CD14-positive monocyte (primary cell): ENCODE measurements around the gene PSMA7. TPM values are rescaled to one million over a fixed set of nuclear protein-coding genes. Genes with fewer than 3 reads are reported as not detected.

ENCODE experiments used
- DNase-seq, 3 donors: peaks; one replicate each; pipeline ENCODE4 v3.0.0-alpha.2; 2011 to 2022
- H2AFZ ChIP-seq: 2 replicates; pipeline ENCODE4 v1.6.0; 2012; ENCODE audit warnings: mild to moderate bottlenecking, low read depth, low read length, inconsistent platforms; ENCODE audit not compliant: insufficient read depth, poor library complexity, severe bottlenecking
- H3K27ac ChIP-seq, 2 donors: 1 replicate in 1 of 2; 2 replicates in 1 of 2; pipeline ENCODE4 v1.5.1; 2012 to 2013; ENCODE audit warnings: low read length in 2 of 2, control low read depth in 1 of 2, inconsistent platforms in 1 of 2, low read depth in 1 of 2, mild to moderate bottlenecking in 1 of 2
- H3K27me3 ChIP-seq, 2 donors: one replicate each; pipeline versions ENCODE4 v1.6.0 to v1.6.1; 2011 to 2013; ENCODE audit warnings: low read length in 2 of 2; ENCODE audit not compliant: control insufficient read depth in 2 of 2, insufficient read depth in 2 of 2
- H3K36me3 ChIP-seq, 2 donors: replicated peaks in 1 of 2; 1 replicate in 1 of 2; 2 replicates in 1 of 2; pipeline versions ENCODE4 v1.5.1 to v1.6.1; 2012 to 2013; ENCODE audit warnings: low read length in 2 of 2, control low read depth in 1 of 2, inconsistent platforms in 1 of 2, mild to moderate bottlenecking in 1 of 2; ENCODE audit not compliant: insufficient read depth in 2 of 2, control insufficient read depth in 1 of 2
- H3K4me1 ChIP-seq, 2 donors: 1 replicate in 1 of 2; 2 replicates in 1 of 2; pipeline versions ENCODE4 v1.5.1 to v1.6.1; 2012 to 2013; ENCODE audit warnings: low read length in 2 of 2, control low read depth in 1 of 2, inconsistent platforms in 1 of 2, mild to moderate bottlenecking in 1 of 2, moderate library complexity in 1 of 2; ENCODE audit not compliant: insufficient read depth in 2 of 2, control insufficient read depth in 1 of 2
- H3K4me2 ChIP-seq: replicated peaks from 2 replicates; pipeline ENCODE3; 2012; ENCODE audit warnings: low read length, moderate library complexity, mild to moderate bottlenecking; ENCODE audit not compliant: poor library complexity, severe bottlenecking; ENCODE audit errors: extremely low read depth
- H3K4me3 ChIP-seq, 3 experiments: fragments of 200-600 bp in 1 of 3; sonication (generic) in 1 of 3; replicated peaks in 1 of 3; 1 replicate in 2 of 3; 2 replicates in 1 of 3; pipeline ENCODE4 v1.5.1; 2011 to 2013; ENCODE audit warnings: low read length in 3 of 3, mild to moderate bottlenecking in 3 of 3, control low read depth in 2 of 3, low read depth in 2 of 3, inconsistent platforms in 1 of 3, moderate library complexity in 1 of 3
- H3K79me2 ChIP-seq: 2 replicates; pipeline ENCODE4 v1.6.0; 2012; ENCODE audit warnings: mild to moderate bottlenecking, control low read depth, inconsistent platforms, low read length, moderate library complexity; ENCODE audit not compliant: insufficient read depth
- H3K9ac ChIP-seq: 2 replicates; pipeline ENCODE4 v1.6.0; 2017; ENCODE audit warnings: low read length, mild to moderate bottlenecking; ENCODE audit not compliant: insufficient read depth, poor library complexity, severe bottlenecking
- H3K9me3 ChIP-seq, 2 donors: replicated peaks in 1 of 2; 1 replicate in 1 of 2; 2 replicates in 1 of 2; pipeline versions ENCODE4 v1.5.1 to v1.6.1; 2012 to 2013; ENCODE audit warnings: low read length in 2 of 2, control low read depth in 1 of 2; ENCODE audit not compliant: control insufficient read depth in 1 of 2, insufficient read depth in 1 of 2
- H4K20me1 ChIP-seq: 2 replicates; pipeline ENCODE4 v1.6.0; 2012; ENCODE audit warnings: mild to moderate bottlenecking, low read length, control low read depth, moderate library complexity; ENCODE audit not compliant: insufficient read depth
- H3K27ac Mint-ChIP-seq, 7 donors: one replicate each; pipeline ENCODE4 v1.8.0; 2020; ENCODE audit warnings: mild to moderate bottlenecking in 7 of 7, mixed read lengths in 7 of 7, moderate library complexity in 6 of 7, inconsistent platforms in 2 of 7
- H3K27me3 Mint-ChIP-seq, 3 donors: one replicate each; pipeline ENCODE4 v1.8.0; 2021 to 2022; ENCODE audit warnings: low read depth in 3 of 3, mild to moderate bottlenecking in 3 of 3, mixed read lengths in 3 of 3, moderate library complexity in 3 of 3, inconsistent platforms in 1 of 3
- H3K36me3 Mint-ChIP-seq, 2 donors: one replicate each; pipeline ENCODE4 v1.8.0; 2020; ENCODE audit warnings: mixed read lengths in 2 of 2, inconsistent platforms in 1 of 2, mild to moderate bottlenecking in 1 of 2
- H3K4me1 Mint-ChIP-seq: one replicate; pipeline ENCODE4 v1.8.0; 2020; ENCODE audit warnings: mild to moderate bottlenecking, mixed read lengths
- H3K4me3 Mint-ChIP-seq, 2 donors: one replicate each; pipeline ENCODE4 v1.8.0; 2020; ENCODE audit warnings: mild to moderate bottlenecking in 2 of 2, mixed read lengths in 2 of 2, moderate library complexity in 1 of 2
- H3K9me3 Mint-ChIP-seq, 7 donors: one replicate each; pipeline ENCODE4 v1.8.0; 2020 to 2022; ENCODE audit warnings: mixed read lengths in 7 of 7, mild to moderate bottlenecking in 6 of 7, moderate library complexity in 6 of 7, inconsistent platforms in 2 of 7
- CTCF ChIP-seq: fragments of 200-600 bp; IDR thresholded peaks from one replicate; pipeline ENCODE4 v1.8.0; 2022; ENCODE audit warnings: antibody characterized with exemption, mild to moderate bottlenecking
- WGBS: methylation state at CpG from one replicate; pipeline ENCODE4 v1.1.5; 2013; ENCODE audit warnings: missing lambda C conversion rate; ENCODE audit not compliant: insufficient coverage; 5-methylcytosine and 5-hydroxymethylcytosine counted together
- intact Hi-C, 2 donors: fragments of 100-400 bp; cut with micrococcal nuclease; formaldehyde crosslinking; loops; one replicate each; pipeline versions ENCODE4 v1.15.0 to v1.15.1; 2023
- polyA plus RNA-seq, 3 donors: library from polyadenylated mRNA; depleted of rRNA in 1 of 3; unstranded in 2 of 3; stranded (reverse) in 1 of 3; fragments of 300-500 nt in 2 of 3; fragments of >200 nt in 1 of 3; fragmentation: Illumina TruSeq in 2 of 3; gene quantifications; 1 replicate in 2 of 3; 2 replicates in 1 of 3; pipeline ENCODE4 v1.2.3, GENCODE V29; 2012 to 2021

The PSMA7 gene
- polyA plus RNA-seq, 3 donors, result 402 to 668 (median 527) TPM

DNA sequence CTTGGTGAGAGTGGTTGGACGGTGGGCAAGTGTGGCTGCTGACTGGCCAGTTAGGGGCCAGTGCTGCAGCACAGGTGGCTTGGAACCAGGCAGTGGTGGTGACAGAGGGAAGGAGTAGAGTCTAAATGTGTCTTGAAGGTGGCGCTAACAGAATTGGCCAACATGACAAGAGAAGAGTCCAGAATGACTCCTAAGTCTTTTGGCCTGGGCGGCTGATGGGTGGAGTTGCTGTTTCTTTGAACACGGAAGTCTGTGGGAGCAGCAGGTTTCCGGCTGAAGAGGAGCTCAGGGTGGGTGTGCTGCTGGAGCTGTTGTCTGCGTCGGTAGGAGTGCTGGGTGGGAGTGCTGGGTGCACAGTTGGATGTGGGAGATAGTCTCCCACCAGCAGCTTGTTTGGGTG lies 10.8 kb downstream of the PSMA7 start:
- H3K27me3 ChIP-seq, result no peaks in the 10 kb centered on the region
- H3K79me2 ChIP-seq, result peaks cover 33% of the 10 kb centered on the region
- no peaks in the 10 kb centered on the region for H3K9me3 ChIP-seq
- peaks cover 88% of the 10 kb centered on the region for H4K20me1 ChIP-seq
- peak overlapping the region; percentile 62 for H3K4me2 ChIP-seq
- Mint-ChIP-seq H3K4me1 (peaks cover 61% of the 10 kb centered on the region), H3K9me3 (no peaks in the 10 kb centered on the region), H3K4me3 (peak overlapping the region; percentile 63 to 83), H3K27ac (peak overlapping the region; percentile 78 to 96 (median 93)), H3K36me3 (peaks cover 84 to 97% of the 10 kb centered on the region in 2 donors), H3K27me3 (no peaks in the 10 kb centered on the region)
- peak overlapping the region; percentile 79 to 80 for H3K27ac ChIP-seq
- peak overlapping the region; percentile 58 for H3K9ac ChIP-seq
- H2AFZ ChIP-seq, result no peak overlapping the region
- peak in 2 of 3 donors; percentile 23 to 37 for DNase-seq
- H3K36me3 ChIP-seq, result peaks cover 91 to 94% of the 10 kb centered on the region in 2 donors
- 76% methylated on average over 7 of the region's 7 CpGs for WGBS
- H3K4me1 ChIP-seq, result peaks cover 40 to 48% of the 10 kb centered on the region in 2 donors
- intact Hi-C loops, result no loop called here
- H3K4me3 ChIP-seq, result peak overlapping the region in 1 of 3 experiments; percentile 56
- TF ChIP-seq CTCF, result no peak

GRCh38 chr20:62131560-62132320 lies 11.5 kb downstream of the PSMA7 start:
- Histone ChIP-seq H3K4me1 (peaks cover 40 to 48% of the 10 kb centered on the region in 2 donors), H3K4me3 (peak overlapping the region in 1 of 3 experiments; percentile 56), H3K27me3 (no peaks in the 10 kb centered on the region), H3K9ac (no peak overlapping the region), H3K9me3 (no peaks in the 10 kb centered on the region), H3K36me3 (peaks cover 91 to 94% of the 10 kb centered on the region in 2 donors), H3K27ac (peak overlapping the region; percentile 79 to 80), H2AFZ (no peak overlapping the region), H3K4me2 (peak overlapping the region; percentile 62), H4K20me1 (peaks cover 87% of the 10 kb centered on the region), H3K79me2 (peaks cover 33% of the 10 kb centered on the region)
- Mint-ChIP-seq H3K4me3 (peak overlapping the region; percentile 63 to 83), H3K36me3 (peaks cover 84 to 97% of the 10 kb centered on the region in 2 donors), H3K4me1 (peaks cover 59% of the 10 kb centered on the region), H3K27me3 (no peaks in the 10 kb centered on the region), H3K9me3 (no peaks in the 10 kb centered on the region), H3K27ac (peak overlapping the region; percentile 78 to 95 (median 91))
- 94% methylated on average over 25 of the region's 25 CpGs for WGBS
- no peak for TF ChIP-seq CTCF
- intact Hi-C loops, result no loop called here
- no peak for DNase-seq
